ENCODE measurements around the gene ARPP21. TPM values are rescaled to one million over a fixed set of nuclear protein-coding genes. Genes with fewer than 3 reads are reported as not detected.

The ARPP21 gene
- total RNA-seq, 4 donors from 2014 or later, result 0.28 to 1.6 TPM; not detected in 2

DNA sequence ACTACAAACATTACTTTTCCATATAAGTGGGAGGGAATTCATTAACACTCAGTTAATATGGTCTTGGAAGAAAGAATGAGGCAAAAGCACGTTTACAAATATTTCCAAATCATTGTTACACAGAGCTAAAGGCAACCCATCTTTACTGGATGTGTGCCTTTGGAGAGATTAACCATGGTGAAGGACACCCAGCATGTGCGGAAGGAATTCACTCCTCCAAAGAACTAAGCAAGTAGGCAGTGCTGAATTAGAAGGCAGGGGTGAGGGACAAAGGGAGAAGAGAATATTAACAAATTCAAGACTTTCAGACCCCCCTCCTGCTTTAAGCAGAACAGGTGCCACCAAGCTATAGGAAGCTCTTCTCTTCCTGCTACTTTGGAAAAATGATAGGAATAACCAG is 10.1 kb downstream of the ARPP21 start:
- DNase-seq (ENCODE audit: low spot score) (no peak), ATAC-seq (ENCODE audit: low FRiP score) (no peak)
- TF ChIP-seq, protein P1, sequence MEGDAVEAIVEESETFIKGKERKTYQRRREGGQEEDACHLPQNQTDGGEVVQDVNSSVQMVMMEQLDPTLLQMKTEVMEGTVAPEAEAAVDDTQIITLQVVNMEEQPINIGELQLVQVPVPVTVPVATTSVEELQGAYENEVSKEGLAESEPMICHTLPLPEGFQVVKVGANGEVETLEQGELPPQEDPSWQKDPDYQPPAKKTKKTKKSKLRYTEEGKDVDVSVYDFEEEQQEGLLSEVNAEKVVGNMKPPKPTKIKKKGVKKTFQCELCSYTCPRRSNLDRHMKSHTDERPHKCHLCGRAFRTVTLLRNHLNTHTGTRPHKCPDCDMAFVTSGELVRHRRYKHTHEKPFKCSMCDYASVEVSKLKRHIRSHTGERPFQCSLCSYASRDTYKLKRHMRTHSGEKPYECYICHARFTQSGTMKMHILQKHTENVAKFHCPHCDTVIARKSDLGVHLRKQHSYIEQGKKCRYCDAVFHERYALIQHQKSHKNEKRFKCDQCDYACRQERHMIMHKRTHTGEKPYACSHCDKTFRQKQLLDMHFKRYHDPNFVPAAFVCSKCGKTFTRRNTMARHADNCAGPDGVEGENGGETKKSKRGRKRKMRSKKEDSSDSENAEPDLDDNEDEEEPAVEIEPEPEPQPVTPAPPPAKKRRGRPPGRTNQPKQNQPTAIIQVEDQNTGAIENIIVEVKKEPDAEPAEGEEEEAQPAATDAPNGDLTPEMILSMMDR (IDR thresholded peaks at IDR 0.05), result no peak

- no peak for DNase-seq (ENCODE audit: low spot score)
- no peak for ATAC-seq (ENCODE audit: low FRiP score)
- TF ChIP-seq, protein P1 (IDR thresholded peaks at IDR 0.05), result no peak
Measured at GRCh38 chr3:35651426-35651825, 12.1 kb downstream of the ARPP21 start.

DNA sequence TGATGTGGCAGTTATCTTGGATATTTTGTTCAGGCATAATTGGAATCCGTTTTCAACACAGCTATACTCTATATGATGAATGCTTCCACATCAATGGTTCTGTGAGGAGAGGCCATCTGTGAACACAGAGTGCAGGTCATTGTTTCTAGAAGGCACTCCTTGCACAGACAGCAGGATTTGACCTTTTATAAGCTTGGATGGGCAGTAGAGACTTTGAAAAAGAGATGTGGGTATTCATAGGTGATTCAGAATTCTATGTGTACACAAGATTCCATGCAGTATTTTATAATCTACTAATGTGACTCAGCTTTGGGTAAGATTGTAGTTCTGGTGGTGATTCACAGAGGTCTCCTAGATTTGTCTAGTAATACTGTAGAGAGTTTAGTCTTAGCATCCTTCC is 12.5 kb downstream of the ARPP21 start:
- ATAC-seq (ENCODE audit: low FRiP score), result peak; percentile 71
- DNase-seq (ENCODE audit: low spot score), result no peak
- TF ChIP-seq, protein P1 (IDR thresholded peaks at IDR 0.05), result no peak

DNA sequence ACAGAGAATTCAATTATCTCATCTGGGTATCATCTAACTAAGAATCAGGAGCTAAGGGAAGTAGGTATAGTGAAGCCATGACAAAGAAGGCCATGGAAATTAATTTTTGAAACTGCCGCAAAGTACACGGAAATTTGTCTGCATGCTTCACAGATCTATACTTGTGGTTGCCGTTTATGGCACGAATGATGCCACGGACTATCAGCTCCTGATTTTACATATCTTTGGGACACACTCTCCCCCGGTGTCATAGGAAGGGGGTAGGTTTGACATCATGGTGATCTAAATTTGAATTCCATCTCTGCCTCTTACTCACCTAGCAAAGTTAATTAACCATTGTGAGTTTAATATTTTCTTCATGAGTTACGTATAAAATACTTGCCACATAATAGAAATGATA is 14.0 kb downstream of the ARPP21 start:
- no peak for DNase-seq (ENCODE audit: low spot score)
- no peak for ATAC-seq (ENCODE audit: low FRiP score)
- TF ChIP-seq, protein P1 (IDR thresholded peaks at IDR 0.05), result no peak

- DNase-seq (ENCODE audit: low spot score) (no peak), ATAC-seq (ENCODE audit: low FRiP score) (no peak)
- TF ChIP-seq, protein P1 (IDR thresholded peaks at IDR 0.05), result no peak
Measured at GRCh38 chr3:35654476-35654875, 15.2 kb downstream of the ARPP21 start.

DNA sequence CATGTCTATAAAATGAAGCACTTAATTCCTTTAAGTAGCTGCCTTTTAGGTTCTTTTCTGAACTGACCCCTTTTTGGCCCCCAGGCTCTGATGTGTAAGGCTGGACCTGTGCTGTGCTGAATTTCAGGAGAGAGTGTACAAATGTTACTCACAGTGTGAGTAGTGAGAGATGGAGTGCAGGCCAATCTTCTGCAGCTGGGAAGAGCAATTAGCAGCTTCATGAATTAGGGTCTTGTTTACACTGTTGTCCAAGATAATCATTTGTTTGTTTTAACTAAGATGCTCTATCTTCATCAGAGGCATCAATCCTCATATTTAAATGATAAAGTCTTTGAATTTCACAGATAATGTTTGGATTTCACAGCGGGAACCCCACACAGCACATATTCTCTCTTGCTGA is 19.4 kb downstream of the ARPP21 start:
- ATAC-seq (ENCODE audit: low FRiP score) (no peak), DNase-seq (ENCODE audit: low spot score) (no peak)
- TF ChIP-seq, protein P1 (IDR thresholded peaks at IDR 0.05), result no peak

DNA sequence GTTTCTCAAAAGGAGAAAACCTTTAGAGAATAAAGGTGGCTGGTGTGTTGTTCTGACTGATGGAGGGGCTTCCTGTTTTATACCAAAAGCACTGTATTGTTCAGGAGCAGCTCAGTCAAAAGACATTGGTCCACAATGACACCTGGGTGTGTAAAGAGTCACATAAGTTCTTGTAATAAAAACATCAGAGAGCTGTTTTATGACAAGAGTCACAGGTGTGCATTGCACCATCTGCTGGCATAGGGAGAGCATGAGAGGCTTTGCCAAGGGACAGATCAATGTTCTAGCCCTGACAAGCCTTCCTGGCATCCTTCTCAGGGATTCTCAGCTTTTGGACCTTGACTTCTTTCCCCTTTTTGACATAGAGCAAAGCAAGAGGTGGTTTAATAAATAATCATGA is 20.4 kb downstream of the ARPP21 start:
- ATAC-seq (ENCODE audit: low FRiP score) (no peak), DNase-seq (ENCODE audit: low spot score) (no peak)
- TF ChIP-seq, protein P1 (IDR thresholded peaks at IDR 0.05), result no peak
